HG02642 (cell line): ENCODE results near the gene C16orf87.
A peak's percentile ranks its signal among the peaks of the same experiment; 100 is the strongest.

Experiments used
- ATAC-seq: cut with Tn5 transposase; IDR thresholded peaks from one replicate; pipeline ENCODE4 v1.9.1; 2021; ENCODE audit warnings: mild to moderate bottlenecking; ENCODE audit not compliant: unreplicated experiment, poor library complexity

The C16orf87 gene

DNA sequence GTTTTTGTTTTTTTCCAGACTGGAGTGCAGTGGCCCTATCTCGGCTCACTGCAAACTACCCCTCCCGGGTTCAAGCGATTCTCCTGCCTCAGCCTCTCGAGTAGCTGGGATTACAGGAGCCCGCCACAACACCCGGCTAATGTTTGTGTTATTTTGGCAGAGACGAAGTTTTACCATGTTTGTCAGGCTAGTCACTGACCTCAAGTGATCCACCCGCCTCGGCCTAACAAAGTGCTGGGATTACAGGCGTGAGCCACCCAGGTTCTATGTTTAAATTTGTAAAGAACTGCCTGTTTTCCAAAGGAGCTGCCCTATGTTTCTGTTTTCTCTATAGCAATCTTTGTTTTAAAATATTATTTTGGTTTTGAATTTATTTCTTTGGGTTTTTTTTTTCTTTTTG lies 13.8 kb upstream of the C16orf87 start:
- no peak for ATAC-seq

DNA sequence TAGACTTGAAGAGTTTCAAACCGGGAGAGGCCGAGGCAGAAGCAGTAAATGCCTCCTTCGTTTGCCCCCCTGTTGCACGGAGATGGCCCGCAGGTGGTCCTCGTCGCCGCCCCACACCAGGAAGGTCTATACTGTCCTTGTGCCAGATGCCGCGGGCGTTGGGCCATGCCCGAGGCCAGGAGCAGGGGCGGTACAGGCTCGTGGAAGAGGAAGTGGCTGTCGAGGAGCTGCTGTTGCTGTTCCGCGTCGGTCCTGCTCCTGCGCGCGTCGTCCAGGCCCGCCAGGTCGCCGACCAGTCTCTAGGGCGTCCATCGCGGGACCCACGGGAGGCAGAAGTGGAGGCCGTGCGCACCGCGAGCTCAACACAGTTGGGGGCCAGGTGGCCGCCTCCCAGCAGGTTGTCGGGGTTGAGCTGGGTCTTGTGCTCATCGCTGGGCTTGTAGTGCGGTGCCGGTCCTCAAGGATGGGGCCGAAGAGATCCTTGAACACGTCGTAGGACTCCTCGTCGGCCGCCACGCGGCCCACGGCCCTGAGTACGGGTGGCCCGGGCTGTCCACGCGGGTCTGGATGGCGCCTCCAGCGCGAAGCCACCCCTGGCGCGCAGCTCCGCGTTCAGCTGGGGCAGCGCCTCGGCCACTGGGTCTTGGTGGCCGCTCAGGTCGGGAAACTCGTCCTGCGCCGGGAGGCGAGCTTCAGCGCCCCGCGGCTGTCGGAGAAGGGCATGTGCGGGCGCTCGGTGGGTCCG lies 13.1 kb upstream of the C16orf87 start:
- no peak for ATAC-seq

DNA sequence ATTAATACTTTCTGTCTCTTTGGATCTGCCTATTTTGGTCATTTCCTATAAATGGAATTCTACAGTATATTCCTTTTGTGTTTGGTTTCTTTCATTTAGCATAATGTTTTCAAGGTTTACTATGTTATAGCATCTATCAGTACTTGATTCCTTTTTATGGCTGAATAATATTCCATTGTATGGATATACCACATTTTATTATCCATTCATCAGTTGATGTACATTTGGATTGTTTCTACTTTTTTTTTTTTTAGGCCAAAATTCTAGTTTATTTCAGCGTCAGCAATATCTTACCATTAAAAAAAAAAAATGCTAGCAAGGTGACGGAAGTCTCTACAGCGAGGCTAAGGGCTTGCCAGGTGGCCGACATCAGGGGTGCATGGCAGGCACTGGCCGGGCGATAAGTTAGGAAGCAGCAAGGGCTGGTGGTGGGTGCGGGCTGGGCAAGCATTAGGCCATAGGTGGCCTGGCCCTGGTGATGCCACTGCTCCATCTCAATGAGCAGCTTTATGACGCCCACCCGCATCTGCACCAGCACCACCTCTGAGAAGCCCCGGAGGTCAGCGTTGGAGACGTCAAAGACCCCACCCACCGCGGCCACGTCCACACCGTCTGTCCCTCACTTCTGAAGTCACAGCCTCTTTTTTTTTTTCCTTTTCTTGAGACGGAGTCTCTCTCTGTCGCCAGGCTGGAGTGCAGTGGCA lies 11.4 kb upstream of the C16orf87 start:
- no peak for ATAC-seq

DNA sequence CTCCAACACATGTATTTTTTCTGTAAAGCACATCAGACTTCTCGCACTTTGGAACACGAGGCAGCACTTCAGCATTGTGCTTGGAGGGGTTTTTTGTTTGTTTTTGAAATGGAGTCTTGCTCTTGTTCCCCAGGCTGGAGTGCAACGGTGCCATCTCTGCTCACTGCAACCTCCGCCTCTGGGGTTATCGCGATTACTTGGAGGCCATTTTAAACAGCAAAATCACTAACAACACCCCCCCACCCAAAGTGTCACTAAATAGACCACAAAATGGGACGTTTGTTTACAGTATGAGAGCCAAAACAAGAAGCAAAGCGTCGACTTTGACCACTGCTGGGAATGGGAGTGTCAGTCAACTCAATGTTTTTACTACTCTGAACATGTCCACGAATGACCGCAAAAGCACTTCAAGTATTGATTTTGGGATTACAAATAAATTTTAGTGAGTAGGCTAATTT lies 9.0 kb upstream of the C16orf87 start:
- no peak for ATAC-seq

DNA sequence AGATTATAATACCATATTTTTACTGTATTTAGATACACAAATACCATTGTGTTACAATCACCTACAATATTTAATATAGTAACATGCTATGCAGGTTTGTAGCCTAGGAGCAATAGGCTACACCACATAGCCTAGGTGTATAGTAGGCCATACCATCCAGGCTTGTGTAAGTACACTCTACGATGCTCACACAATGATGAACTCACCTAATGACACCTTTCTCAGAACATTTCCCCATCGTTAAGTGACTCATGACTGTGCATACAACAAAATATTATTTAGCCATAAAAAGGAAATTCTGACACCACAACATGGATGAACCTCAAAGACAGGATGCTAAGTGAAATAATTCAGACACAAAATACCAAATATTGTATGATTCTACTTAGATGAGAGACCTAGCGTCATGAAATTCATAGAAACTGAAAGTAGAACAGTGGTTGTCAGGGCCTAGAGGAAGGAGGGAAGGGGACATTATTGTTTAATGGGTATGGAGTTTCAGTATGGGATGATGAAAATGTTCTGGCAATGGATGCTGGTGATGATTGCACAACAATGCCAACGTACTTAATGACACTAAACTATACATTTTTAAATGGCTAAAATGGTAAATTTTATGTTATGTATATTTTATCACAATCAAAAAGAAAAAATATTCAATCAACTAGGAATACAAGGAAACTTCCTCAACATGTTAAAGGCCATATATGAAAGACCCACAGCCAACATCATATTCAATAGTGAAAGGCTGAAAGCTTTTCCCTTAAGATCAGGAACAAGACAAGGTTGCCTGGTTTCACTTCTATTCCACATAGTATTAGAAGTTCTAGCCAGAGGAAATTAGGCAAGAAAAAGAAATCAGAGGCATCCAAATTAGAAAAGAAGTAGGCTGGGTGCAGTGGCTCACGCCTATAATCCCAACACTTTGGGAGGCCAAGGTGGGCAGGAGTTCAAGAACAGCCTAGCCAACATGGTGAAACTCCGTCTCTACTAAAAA lies 5.9 kb upstream of the C16orf87 start:
- no peak for ATAC-seq

DNA sequence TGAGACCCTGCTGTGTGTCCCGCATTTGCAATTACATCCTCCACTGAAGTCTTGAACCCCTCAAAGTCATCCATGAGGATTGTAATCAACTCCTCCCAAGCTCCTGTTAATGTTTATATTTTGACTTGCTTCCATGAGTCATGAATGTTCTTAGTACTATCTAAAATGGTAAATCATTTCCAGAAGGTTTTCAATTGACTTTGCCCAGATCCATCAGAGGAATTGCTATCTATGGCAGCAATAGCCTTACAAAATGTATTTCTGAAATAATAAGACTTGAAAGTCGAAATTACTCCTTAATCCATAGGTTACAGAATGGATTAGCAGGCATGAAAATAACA lies 2.5 kb upstream of the C16orf87 start:
- ATAC-seq, result no peak

DNA sequence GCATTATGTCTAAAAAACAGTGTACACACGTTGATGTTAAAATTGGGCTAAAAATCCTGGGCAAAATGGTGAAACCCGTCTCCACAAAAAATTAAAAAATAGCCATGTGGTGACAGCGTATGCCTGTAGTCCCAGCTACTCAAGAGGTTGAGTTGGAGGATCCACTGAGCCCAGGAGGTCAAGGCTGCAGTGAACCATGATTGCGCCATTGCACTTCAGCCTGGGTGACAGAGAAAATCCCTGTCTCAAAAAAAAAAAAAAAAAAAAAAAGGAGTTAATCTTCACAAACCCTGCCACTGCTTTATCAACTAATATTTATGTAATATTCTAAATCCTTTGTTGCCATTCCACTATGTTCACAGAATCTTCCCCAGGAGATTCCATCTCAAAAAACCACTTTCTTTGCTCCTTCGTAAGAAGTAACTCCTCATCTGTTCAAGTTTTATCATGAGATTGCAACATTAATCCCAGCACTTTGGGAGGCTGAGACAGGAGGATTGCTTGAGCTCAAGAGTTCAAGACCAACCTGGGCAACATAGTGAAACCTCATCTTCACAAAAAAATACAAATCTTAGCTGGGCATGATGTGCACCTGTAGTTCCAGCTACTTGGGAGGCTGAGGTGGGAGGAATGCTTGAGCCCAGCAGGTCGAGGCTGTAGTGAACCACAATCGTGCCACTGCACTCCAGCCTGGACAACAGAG lies 1.9 kb upstream of the C16orf87 start:
- no peak for ATAC-seq

DNA sequence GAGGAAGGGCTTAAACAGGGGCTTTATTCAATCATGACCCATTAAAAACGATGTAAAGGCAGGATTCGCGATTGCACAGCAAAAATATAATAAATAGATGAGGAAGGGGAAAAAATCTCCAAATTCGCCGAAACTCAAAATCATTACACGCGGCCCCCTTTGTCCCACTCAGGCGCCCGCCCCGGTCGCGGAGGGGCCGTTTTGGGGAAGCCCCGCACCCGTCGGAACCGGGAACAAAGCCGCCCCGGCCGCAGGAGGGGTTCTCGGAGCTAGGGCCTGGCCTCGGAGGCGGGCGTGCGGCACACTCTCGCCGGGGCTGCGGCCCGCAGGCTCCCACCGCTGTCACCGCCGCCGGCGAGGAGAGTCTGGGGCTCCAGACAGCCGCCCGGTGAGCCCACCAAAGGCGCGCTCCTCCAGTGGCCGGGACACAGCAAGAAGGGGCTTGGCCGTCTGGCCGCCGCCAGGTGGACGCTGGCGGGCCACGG lies 521 bp downstream of the C16orf87 start:
- ATAC-seq, result peak; percentile 16

DNA sequence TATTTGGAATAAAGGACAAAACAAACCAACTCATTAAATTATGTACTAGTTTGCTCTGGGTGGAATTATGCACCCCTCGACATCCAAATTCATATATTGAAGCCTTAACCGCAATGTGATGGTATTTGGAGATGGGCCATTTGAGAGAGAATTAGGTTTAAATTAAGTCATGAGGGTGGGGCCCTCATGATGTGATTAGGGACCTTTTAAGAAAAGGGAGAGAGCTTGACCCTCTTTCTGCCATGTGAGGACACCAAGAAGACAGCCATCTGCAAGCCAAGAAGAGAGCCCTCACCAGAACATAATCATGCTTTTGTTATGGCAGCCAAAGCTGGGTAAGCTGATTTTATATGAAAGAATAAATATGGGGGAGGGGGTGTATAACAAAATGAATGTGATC lies 2.0 kb downstream of the C16orf87 start:
- no peak for ATAC-seq

DNA sequence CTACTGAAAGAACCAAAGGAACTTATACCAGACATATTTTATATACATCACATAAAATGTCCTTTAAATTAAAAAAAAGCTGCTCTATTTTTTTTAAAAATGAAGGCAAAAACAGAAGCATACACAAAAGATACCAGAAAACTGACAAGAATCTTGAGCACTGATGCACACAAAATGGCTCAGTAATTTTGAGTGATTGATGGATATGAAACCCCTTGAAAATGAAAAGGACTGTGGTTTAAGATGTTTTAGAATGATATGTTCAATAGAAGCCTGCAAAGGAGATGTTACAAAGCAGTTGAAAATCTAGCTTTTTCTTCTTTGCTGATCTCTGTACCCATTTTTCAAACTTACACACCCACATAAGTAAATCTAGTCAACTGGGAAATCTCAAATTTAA lies 2.7 kb downstream of the C16orf87 start:
- no peak for ATAC-seq

DNA sequence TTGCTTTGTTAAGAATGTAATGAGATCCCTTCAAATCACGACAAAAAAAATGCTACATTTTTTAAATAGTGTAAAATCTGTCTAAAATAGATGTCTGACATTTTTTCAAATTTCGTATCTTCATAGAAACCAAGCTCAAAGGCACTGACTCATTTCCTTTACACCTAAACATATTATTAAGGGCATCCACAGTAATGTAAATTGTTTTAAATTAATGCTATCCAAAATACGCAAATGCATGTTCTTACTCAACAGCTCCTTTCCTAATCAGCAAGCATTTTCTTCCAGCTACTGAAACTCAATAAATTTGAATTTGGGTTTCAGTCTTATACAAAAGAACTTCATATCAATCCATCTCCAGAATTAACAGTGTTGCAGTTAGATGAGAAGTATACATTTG lies 4.3 kb downstream of the C16orf87 start:
- no peak for ATAC-seq

DNA sequence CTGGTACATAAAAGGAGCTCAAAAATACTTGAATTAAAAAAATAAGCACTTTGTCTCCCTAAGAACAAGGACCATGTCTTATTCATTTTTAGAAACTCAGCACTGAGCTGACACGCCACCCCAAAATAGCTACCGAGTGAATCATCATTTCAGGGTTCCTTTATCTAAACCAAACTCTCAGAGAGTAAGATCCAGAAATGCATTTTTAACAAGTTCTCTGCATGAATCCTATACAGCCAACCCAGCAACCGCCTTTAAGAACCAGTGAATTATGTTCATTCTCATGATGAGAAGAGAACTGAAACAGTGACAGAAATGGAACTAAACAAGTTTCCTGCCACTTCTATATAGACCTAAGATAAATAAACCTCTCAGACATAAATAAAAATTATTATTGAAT lies 8.7 kb downstream of the C16orf87 start:
- ATAC-seq, result peak; percentile 86

DNA sequence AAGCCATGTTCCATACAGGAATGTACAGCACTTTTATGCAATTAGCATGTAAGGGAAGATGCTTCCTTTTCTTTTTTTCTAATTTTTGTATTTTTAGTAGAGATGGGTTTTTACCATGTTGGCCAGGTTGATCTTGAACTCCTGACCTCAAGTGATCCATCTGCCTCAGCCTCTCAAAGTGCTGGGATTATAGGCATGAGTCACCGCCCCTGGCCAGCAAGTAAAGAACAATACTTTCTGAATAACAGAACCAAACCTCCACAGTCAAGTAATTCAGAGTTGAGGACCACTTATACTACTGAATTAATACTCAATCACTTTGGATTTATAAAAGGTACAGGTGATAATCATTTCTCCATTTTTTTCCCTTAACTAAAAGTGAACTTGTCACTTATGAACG lies 13.0 kb downstream of the C16orf87 start:
- no peak for ATAC-seq

DNA sequence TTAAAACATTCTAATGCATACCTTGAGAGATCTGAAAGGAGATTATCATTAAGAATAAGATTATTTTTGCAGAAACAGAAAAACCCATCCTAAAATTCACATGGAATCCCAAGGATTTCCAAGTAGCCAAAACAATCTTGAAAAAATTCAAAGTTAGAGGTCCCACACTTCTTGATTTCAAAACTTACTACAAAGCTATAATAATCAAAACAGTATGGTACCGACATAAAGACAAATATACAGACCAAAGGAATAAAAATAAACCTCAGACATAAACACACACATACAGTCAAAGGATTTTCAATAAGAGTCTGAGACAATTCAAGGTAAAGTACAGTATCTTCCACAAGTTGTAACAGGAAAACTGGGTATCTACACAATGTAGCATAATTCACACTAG lies 16.2 kb downstream of the C16orf87 start:
- no peak for ATAC-seq

DNA sequence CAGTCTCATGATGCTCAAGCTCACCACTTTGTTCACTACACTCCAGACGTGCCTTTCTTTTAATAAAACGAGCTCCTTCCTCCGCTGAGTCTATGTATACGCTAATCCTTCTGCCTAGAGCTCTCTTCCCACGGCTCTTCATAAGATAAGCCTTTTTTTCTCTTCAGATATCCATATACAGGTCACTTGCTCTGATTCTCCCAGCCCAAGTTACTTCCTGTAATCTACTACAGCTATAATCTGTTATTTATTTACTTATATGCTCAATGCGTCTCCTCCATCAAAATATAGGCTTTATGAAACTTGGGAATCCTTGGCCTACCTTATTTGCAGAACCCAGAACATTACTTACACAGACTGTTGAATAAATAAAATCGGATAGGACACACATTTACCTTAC lies 17.4 kb downstream of the C16orf87 start:
- no peak for ATAC-seq

DNA sequence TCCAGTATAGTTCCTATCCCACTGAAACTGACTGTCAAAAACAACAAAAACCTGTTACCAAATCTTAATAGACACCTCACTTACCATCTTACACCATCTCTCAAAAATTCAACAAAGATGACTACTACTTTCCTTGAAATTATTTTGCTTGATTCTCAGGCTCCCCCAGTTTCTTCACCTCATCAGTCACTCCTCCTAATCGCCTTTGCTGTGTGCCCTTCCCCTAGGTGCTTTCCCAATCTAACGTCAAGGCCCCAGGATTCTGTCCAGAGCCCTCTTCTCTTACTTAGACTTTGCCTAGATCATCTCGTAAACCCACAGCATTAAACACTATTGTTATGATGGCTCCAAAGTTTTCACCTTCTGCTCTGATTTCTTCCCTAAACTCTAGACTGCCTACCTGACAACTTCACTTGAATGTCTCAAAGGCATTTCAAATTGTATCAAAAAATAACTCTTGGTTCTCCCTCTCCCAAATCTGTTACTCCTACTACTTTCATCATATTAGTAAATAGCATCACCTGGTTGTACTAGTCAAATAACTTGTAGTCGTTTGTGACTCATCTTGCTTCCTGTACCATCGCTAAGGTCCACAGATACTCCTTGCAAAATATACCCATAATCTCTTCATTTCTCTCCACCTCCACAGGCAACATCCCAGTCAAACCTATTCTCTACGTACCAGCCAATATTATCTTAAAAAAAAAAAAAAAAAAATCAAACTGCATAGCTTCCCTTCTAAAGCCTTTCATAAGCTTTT lies 18.0 kb downstream of the C16orf87 start:
- peak; percentile 39 for ATAC-seq

DNA sequence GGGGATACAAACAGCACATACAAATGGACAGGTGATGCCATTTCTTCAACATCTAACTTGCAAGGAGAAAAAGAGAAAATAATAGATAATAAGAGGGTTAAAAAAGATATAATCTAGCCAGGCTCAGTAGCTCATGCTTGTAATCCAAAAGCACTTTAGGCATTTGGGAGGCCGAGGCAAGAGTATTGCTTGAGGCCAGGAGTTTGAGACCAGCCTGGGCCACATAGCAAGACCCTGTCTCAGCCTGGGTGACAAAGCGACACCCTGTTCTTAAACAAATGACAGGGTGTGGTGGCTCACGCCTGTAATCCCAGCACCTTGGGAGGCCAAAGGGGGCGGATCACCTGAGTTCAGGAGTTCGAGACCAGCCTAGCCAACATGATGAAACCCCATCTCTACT lies 19.3 kb downstream of the C16orf87 start:
- no peak for ATAC-seq

DNA sequence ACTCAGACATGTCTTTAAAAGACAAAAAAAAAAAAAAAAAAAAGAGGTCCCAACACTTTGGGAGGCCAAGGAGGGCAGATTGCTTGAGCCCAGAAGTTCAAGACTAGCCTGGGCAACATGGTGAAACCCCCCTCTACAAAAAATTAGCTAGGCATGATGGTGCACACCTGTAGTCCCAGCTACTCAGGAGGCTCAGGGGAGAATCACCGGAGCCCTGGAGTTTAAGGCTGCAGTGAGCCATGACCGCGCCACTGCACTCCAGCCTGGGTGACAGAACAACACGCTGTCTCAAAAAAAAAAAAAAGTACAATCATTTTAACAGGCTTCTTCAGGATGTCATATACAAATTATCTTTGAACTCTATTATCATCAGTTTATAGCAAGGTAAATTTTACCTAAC lies 22.0 kb downstream of the C16orf87 start:
- ATAC-seq, result peak; percentile 76

DNA sequence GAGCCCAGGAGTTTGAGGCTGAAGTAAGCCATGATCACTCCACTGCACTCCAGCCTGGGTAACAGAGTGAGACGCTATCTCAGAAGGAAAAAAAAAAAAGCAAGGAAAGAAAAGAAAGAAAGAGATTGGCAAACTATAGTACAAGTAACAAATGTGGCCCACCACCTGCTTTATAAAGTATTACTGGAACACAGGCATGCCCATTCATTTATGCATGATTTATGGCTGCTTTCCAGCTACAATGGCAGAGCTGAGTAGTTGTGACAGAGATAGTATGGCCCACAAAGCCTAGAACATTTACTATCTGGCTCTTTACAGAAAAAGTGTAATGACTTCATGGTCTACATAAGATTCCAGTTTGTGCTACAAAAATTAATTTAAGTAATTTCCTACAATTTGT lies 23.6 kb downstream of the C16orf87 start:
- ATAC-seq, result no peak
